HEK293 (cell line): ENCODE measurements around the gene PBLD.

ENCODE experiments used
- CTCF ChIA-PET: fragments of 350-600 bp; formaldehyde crosslinking; extraction: SDS; loops from one replicate; lab custom pipeline; 2021; ENCODE audit warnings: antibody characterized with exemption; lab: Yijun Ruan, JAX
- POLR2A ChIA-PET: fragments of 300-600 bp; formaldehyde crosslinking; extraction: SDS; loops from one replicate; lab custom pipeline; 2020; ENCODE audit warnings: antibody characterized with exemption, inconsistent platforms; lab: Yijun Ruan, JAX
- H3K27ac ChIP-seq: fragments of 200-500 bp; sonication (Bioruptor generic); 2 replicates; pipeline ENCODE4 v1.5.1; 2014; ENCODE audit warnings: low read depth, low read length, control low read depth, inconsistent platforms; ENCODE audit errors: extremely low read depth
- H3K36me3 ChIP-seq, 2 experiments: fragments of 200-500 bp in 1 of 2; sonication (Bioruptor generic) in 1 of 2; 1 replicate in 1 of 2; 2 replicates in 1 of 2; pipeline ENCODE4 v1.5.1; 2014 to 2017; ENCODE audit warnings: inconsistent platforms in 2 of 2, low read length in 2 of 2; ENCODE audit not compliant: control insufficient read depth in 2 of 2, insufficient read depth in 1 of 2
- H3K4me1 ChIP-seq: fragments of 200-500 bp; sonication (Bioruptor generic); 2 replicates; pipeline ENCODE4 v1.5.1; 2014; ENCODE audit warnings: mild to moderate bottlenecking, low read length, inconsistent platforms; ENCODE audit not compliant: control insufficient read depth, insufficient read depth
- H3K4me3 ChIP-seq: 2 replicates; pipeline ENCODE4 v1.5.1; 2011; ENCODE audit warnings: low read depth, mild to moderate bottlenecking, control low read depth, low read length, moderate library complexity
- H3K9me3 ChIP-seq: fragments of 200-500 bp; sonication (Bioruptor generic); 2 replicates; pipeline ENCODE4 v1.5.1; 2014; ENCODE audit warnings: low read depth, low read length, inconsistent platforms; ENCODE audit not compliant: control insufficient read depth, insufficient read depth
- MEIS1 ChIP-seq: sonication (generic); formaldehyde crosslinking; IDR thresholded peaks from 2 replicates; pipeline ENCODE4 v1.8.1; 2022; ENCODE audit warnings: missing genetic modification reagents, mild to moderate bottlenecking, borderline replicate concordance
- PRDM4 ChIP-seq: fragments of 450-650 bp; formaldehyde crosslinking; IDR thresholded peaks from 2 replicates; pipeline ENCODE4 v1.5.1; 2017; ENCODE audit warnings: missing biosample characterization, missing genetic modification characterization
- REST ChIP-seq: fragments of 450-650 bp; formaldehyde crosslinking; IDR thresholded peaks from 2 replicates; pipeline ENCODE4 v1.5.1; 2016; ENCODE audit warnings: missing biosample characterization, missing genetic modification characterization
- SP2 ChIP-seq: fragments of 450-650 bp; formaldehyde crosslinking; IDR thresholded peaks from 2 replicates; pipeline ENCODE4 v1.5.1; 2016; ENCODE audit warnings: missing biosample characterization, missing genetic modification characterization
- YY2 ChIP-seq: fragments of 450-650 bp; formaldehyde crosslinking; IDR thresholded peaks from 2 replicates; pipeline ENCODE4 v1.5.1; 2016; ENCODE audit warnings: missing biosample characterization, missing genetic modification characterization
- ZFP37 ChIP-seq: fragments of 450-650 bp; formaldehyde crosslinking; IDR thresholded peaks from 2 replicates; pipeline ENCODE4 v1.5.1; 2016; ENCODE audit warnings: missing biosample characterization, missing genetic modification characterization
- ZIC2 ChIP-seq: fragments of 450-650 bp; formaldehyde crosslinking; IDR thresholded peaks from 2 replicates; pipeline ENCODE4 v1.5.1; 2016; ENCODE audit warnings: missing biosample characterization, missing genetic modification characterization
- ZNF23 ChIP-seq: fragments of 450-650 bp; formaldehyde crosslinking; IDR thresholded peaks from 2 replicates; pipeline ENCODE4 v1.5.1; 2016; ENCODE audit warnings: missing biosample characterization, missing genetic modification characterization, borderline replicate concordance
- ZNF280D ChIP-seq: fragments of 450-650 bp; formaldehyde crosslinking; IDR thresholded peaks from 2 replicates; pipeline ENCODE4 v1.5.1; 2016; ENCODE audit warnings: missing biosample characterization, missing genetic modification characterization
- ZNF426 ChIP-seq: fragments of 450-650 bp; formaldehyde crosslinking; IDR thresholded peaks from 2 replicates; pipeline ENCODE4 v1.5.1; 2017; ENCODE audit warnings: missing biosample characterization, missing genetic modification characterization, mild to moderate bottlenecking, inconsistent platforms, moderate library complexity
- ZNF449 ChIP-seq: fragments of 450-650 bp; formaldehyde crosslinking; IDR thresholded peaks from 2 replicates; pipeline ENCODE4 v1.5.1; 2017; ENCODE audit warnings: missing biosample characterization, mild to moderate bottlenecking, missing genetic modification characterization, moderate library complexity
- ZNF510 ChIP-seq: fragments of 450-650 bp; formaldehyde crosslinking; IDR thresholded peaks from 2 replicates; pipeline ENCODE4 v1.5.1; 2018; ENCODE audit warnings: mild to moderate bottlenecking, missing genetic modification characterization, missing biosample characterization; ENCODE audit not compliant: insufficient replicate concordance
- ZNF529 ChIP-seq: fragments of 450-650 bp; formaldehyde crosslinking; IDR thresholded peaks from 2 replicates; pipeline ENCODE4 v1.5.1; 2017; ENCODE audit warnings: missing genetic modification characterization, missing biosample characterization; ENCODE audit not compliant: insufficient replicate concordance
- ZNF530 ChIP-seq: fragments of 450-650 bp; formaldehyde crosslinking; IDR thresholded peaks from 2 replicates; pipeline ENCODE4 v1.5.1; 2016; ENCODE audit warnings: low read depth, missing biosample characterization, missing genetic modification characterization
- ZNF549 ChIP-seq: fragments of 450-650 bp; IDR thresholded peaks from 2 replicates; pipeline ENCODE4 v1.5.1; 2018; ENCODE audit warnings: missing biosample characterization, missing genetic modification characterization, mild to moderate bottlenecking, inconsistent platforms, moderate library complexity
- ZNF555 ChIP-seq: fragments of 450-650 bp; formaldehyde crosslinking; conservative IDR thresholded peaks from 2 replicates; pipeline ENCODE4 v1.5.1; 2017; ENCODE audit warnings: missing biosample characterization, mild to moderate bottlenecking, missing genetic modification characterization, inconsistent platforms
- ZNF610 ChIP-seq: fragments of 450-650 bp; formaldehyde crosslinking; IDR thresholded peaks from 2 replicates; pipeline ENCODE4 v1.5.1; 2016; ENCODE audit warnings: missing biosample characterization, missing genetic modification characterization, borderline replicate concordance
- ZNF658 ChIP-seq: fragments of 450-650 bp; formaldehyde crosslinking; IDR thresholded peaks from 2 replicates; pipeline ENCODE4; 2016; ENCODE audit warnings: missing biosample characterization, missing genetic modification characterization
- ZXDB ChIP-seq: fragments of 450-650 bp; formaldehyde crosslinking; IDR thresholded peaks from 2 replicates; pipeline ENCODE4 v1.5.1; 2016; ENCODE audit warnings: missing biosample characterization, missing genetic modification characterization

Gene PBLD

GRCh38 chr10:68235581-68235980, 97.1 kb downstream of the PBLD start:
- H3K4me3 ChIP-seq, result no peak overlapping the region
- H3K4me1 ChIP-seq, result peaks cover 2% of the 10 kb centered on the region; the same call in 1 of the 2 replicates
- H3K36me3 ChIP-seq, result no peaks in the 10 kb centered on the region
- H3K9me3 ChIP-seq, result no peaks in the 10 kb centered on the region
- POLR2A ChIA-PET, result interaction anchor here (0.6 to 0.7 kb wide), 2 partner anchors 112 to 386 kb away, joined by 3 read pairs; no protein-coding TSS in a partner anchor
- H3K27ac ChIP-seq, result no peak overlapping the region
- no peak for TF ChIP-seq PRDM4
- TF ChIP-seq ZXDB, result no peak
- TF ChIP-seq ZFP37, result no peak
- no peak for TF ChIP-seq ZNF510 (tag by site-specific recombination)
- no peak for TF ChIP-seq YY2 (tag by site-specific recombination)
- no peak for TF ChIP-seq ZNF280D (tag by site-specific recombination)
- TF ChIP-seq ZNF529, result no peak
- TF ChIP-seq ZNF530 (tag by site-specific recombination), result no peak
- no peak for TF ChIP-seq ZNF23 (tag by site-specific recombination)
- TF ChIP-seq ZIC2 (tag by site-specific recombination), result no peak
- TF ChIP-seq MEIS1, result no peak
- TF ChIP-seq REST (tag by site-specific recombination), result no peak
- no peak for TF ChIP-seq ZNF658 (tag by site-specific recombination)
- no peak for TF ChIP-seq SP2 (tag by site-specific recombination)
- TF ChIP-seq ZNF555, result no peak
- TF ChIP-seq ZNF610, result no peak
- TF ChIP-seq ZNF449 (tag by site-specific recombination), result no peak
- TF ChIP-seq ZNF549 (tag by site-specific recombination), result no peak
- no peak for TF ChIP-seq ZNF426 (tag by site-specific recombination)
- CTCF ChIA-PET, result interaction anchor here (0.5 to 1.1 kb wide), 4 partner anchors 12 to 584 kb away, joined by 3 to 6 read pairs (median 4); partner anchors contain the start of gene RUFY2
